ENCODE data around the gene MLPH.

DNA sequence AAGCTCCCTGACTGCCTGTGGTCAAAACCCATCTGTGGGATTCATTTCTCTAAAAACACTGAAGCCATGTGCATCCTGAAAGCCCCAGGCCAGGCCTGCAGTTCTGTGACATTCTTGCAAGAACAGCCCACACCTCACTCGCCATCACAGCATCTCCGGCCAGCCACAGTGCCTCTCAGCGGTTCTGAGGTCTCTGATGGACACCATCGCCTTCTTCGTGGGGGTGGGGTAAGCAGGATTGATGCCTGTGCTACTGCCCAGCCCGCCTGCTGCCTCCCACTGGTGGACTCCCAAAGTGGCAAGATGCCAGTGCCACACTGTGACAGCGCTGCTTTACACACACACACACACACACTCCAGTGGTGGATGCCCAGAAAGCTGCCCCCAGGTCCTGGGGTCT, 74.2 kb downstream of the MLPH start:
- TF ChIP-seq, protein P1, sequence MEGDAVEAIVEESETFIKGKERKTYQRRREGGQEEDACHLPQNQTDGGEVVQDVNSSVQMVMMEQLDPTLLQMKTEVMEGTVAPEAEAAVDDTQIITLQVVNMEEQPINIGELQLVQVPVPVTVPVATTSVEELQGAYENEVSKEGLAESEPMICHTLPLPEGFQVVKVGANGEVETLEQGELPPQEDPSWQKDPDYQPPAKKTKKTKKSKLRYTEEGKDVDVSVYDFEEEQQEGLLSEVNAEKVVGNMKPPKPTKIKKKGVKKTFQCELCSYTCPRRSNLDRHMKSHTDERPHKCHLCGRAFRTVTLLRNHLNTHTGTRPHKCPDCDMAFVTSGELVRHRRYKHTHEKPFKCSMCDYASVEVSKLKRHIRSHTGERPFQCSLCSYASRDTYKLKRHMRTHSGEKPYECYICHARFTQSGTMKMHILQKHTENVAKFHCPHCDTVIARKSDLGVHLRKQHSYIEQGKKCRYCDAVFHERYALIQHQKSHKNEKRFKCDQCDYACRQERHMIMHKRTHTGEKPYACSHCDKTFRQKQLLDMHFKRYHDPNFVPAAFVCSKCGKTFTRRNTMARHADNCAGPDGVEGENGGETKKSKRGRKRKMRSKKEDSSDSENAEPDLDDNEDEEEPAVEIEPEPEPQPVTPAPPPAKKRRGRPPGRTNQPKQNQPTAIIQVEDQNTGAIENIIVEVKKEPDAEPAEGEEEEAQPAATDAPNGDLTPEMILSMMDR (IDR thresholded peaks at IDR 0.05): no peak
- TF ChIP-seq EP300 (IDR thresholded peaks at IDR 0.05): no peak
- TF ChIP-seq POLR2AphosphoS5 (IDR thresholded peaks at IDR 0.05): no peak
